Retina (tissue), 1 donor: ENCODE measurements around the gene KIAA0513.
"Not testable (repeated sequence)": the region's sequence is repeated elsewhere in the genome, so short reads cannot be mapped to it uniquely, and the experiment has no call there.

Experiments used
- DNase-seq: peaks from one replicate; pipeline ENCODE4 v3.0.0-alpha.2; 2016

Gene KIAA0513

GRCh38 chr16:85123441-85123840 lies 95.8 kb downstream of the KIAA0513 start:
- DNase-seq, result not testable (repeated sequence)

GRCh38 chr16:85123891-85124635 lies 96.5 kb downstream of the KIAA0513 start:
- DNase-seq, result no peak

- DNase-seq, result no peak
Observed at GRCh38 chr16:85124636-85125346, 97.2 kb downstream of the KIAA0513 start.

- DNase-seq, result no peak
Observed at GRCh38 chr16:85125570-85126393, 98.2 kb downstream of the KIAA0513 start.

- DNase-seq, result no peak
Observed at GRCh38 chr16:85126394-85126704, 98.8 kb downstream of the KIAA0513 start.

GRCh38 chr16:85126705-85127378 lies 99.2 kb downstream of the KIAA0513 start:
- peak; percentile 57 for DNase-seq

- DNase-seq, result no peak
Observed at GRCh38 chr16:85127379-85127723, 99.8 kb downstream of the KIAA0513 start.

- no peak for DNase-seq
Observed at GRCh38 chr16:85128079-85128837, 100.7 kb downstream of the KIAA0513 start.

GRCh38 chr16:85129876-85130704 lies 102.5 kb downstream of the KIAA0513 start:
- DNase-seq, result no peak

- no peak for DNase-seq
Observed at GRCh38 chr16:85130705-85131028, 103.1 kb downstream of the KIAA0513 start.

GRCh38 chr16:85132456-85133289 lies 105.1 kb downstream of the KIAA0513 start:
- DNase-seq, result no peak

GRCh38 chr16:85133290-85133599 lies 105.7 kb downstream of the KIAA0513 start:
- DNase-seq, result no peak

GRCh38 chr16:85134076-85134788 lies 106.6 kb downstream of the KIAA0513 start:
- no peak for DNase-seq

GRCh38 chr16:85134789-85135142 lies 107.2 kb downstream of the KIAA0513 start:
- no peak for DNase-seq

GRCh38 chr16:85136213-85136701 lies 108.7 kb downstream of the KIAA0513 start:
- DNase-seq, result peak; percentile 55

- no peak for DNase-seq
Observed at GRCh38 chr16:85136702-85137322, 109.2 kb downstream of the KIAA0513 start.

- peak; percentile 66 for DNase-seq
Observed at GRCh38 chr16:85137323-85138072, 109.9 kb downstream of the KIAA0513 start.

- DNase-seq, result no peak
Observed at GRCh38 chr16:85138073-85138824, 110.7 kb downstream of the KIAA0513 start.
